Stimulated activated CD4-positive, alpha-beta T cell treated with anti-CD3 and anti-CD28 coated beads, Interleukin-12 subunit alpha, Interleukin-12 subunit beta, amount 100 ng/mL, for 48 hours (primary cell): Measurements from ENCODE around the gene TEX30.

Experiments
- DNase-seq, 3 donors: peaks; one replicate each; pipeline ENCODE4 v3.0.0-alpha.2; 2020; ENCODE audit warnings: low read depth in 2 of 3, low spot score in 1 of 3

TEX30 gene

DNA sequence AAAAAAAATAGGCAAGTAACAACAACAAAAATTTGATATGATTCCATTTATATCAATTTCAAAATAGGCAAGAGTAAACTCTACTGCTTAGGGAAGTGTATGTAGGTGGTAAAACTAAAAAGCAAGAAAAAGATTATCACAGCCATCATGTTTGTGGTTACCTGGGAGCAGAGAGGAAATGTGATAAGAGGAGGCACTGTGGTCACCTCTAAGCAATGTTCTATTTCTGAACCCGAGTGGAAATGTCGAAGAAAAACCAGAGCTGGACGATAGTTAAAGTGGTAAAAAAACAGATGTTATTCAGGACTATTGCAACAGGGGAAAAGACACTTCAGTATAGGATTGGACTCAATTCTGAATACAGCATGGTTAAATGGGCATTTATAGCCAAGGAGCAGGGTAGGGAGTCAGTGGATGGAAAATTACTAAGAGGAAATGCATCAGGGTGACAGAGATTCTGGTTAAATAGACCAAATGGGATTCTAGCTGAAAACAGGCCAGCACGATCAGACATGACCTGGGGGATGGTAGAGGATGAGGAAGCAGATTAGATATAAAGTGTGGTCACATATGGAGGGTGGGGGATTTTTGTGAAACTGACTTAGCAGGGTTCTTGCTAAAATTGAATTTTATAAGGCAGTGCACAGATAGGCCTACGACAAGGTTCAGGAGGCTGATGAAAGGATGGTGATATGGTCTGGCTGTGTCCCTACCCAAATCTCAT is 6.0 kb upstream of the TEX30 start:
- DNase-seq = no peak

DNA sequence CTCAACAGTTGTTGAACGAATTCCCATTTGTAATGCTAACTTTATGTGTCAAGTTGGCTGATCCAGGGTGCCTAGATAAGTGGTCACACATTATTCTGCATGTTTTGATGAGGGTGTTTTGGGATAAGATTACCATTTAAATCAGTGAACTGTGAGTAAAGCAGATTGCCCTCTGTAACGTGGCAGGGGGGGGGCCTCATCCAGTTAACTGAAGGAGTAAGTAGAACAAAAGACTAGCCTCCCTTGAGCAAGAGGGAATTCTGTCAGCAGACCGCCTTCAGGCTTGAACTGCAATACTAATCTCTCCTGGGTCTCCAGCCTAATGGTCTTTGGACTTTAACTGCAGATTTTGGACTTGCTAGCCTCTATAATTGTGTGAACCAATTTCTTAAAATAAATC is 4.2 kb upstream of the TEX30 start:
- DNase-seq = no peak

DNA sequence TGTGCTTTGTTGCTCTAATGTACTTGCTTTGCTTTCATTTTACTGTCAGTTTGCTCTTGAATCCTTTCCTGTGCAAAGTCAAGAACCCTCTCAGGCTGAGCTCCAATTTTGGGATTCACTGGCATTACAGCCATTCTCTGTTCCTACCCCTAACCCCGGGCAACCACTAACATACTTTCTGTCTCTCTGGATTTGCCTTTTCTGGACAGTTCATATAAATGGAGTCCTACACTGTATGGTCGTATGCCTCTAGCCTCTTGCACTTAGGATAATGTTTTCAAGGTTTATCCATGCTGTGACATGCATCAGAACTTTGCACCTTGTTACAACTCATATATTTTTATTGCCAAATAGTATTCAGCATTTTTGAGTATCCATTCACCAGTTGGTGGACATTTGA is 2.7 kb upstream of the TEX30 start:
- no peak for DNase-seq

DNA sequence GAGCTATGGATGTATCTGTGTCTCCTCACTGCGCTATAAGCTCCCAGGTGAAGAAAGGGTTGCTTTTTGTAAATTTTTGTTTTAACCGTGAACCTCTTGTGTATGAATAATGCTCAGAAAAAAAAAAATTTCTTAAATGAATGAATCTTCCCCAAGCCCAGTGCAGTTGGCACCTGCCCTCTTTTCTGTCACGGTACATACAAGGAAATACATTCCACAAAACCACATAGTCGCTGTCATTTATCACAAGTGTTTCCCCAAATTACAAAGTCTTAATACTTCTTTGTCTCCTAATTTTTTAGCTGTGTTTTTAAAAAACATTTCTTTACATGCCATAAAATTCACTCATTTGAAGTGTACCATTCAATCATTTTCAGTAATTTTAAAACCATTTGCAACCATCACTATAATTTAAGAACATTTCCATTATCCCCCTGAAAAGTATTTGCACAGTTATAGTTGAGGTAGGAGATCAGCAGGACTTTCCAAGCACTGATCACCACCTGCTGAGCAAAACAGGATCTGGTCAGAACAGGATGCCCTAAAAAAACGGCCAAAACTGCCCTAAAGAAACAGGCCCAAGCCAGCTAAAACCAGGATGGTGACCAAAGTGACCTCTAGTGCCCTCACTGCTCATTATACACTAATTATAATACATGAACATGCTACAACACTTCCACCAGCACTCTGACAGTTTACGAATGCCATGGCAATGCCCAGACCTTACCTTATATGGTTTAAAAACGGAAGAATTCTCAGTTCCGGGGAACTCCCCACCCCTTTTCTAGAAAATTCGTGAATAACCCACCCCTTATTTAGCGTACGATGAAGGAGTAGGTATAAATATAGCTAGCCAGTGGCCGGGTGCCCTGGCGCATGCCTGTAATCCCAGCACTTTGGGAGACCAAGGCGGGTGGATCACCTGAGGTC is 1.3 kb upstream of the TEX30 start:
- DNase-seq = no peak

DNA sequence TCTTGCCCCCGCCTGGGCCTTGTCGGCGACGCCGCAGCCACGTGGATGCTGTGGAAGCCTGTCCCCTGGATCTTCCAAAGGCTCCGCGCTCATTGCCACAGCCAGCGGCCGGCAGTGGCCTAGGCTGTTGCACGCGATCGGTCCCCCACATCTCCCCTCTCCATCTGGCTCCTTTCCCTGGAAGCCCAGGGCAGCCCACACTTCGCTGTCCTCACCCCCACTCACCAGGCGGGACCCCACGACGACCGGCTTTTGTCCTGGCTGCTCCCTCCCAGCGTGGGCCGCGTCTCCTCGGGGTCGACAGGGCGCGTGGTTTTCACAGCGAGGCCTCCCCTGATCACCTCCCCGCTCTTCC is 605 bp upstream of the TEX30 start:
- DNase-seq = no peak

DNA sequence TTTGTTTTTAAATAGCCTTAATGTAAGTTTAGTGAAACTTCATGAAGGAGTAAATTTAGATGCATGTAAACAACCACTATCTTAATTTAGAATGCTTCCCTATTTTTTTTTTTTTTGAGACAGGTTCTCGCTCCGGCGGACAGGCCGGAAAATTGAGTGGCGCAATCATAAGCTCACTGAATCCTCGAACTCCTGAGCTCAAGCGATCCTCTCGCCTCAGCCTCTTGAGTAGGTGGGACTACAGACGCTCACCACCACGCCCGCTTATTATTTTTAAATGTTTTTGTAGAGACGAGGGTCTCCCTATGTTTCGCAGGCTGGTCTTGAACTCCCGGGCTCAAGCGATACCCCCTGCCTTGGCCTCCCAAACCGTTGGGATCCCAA is 1.6 kb downstream of the TEX30 start:
- no peak for DNase-seq

GRCh38 chr13:102771298-102772041 is 2.1 kb downstream of the TEX30 start:
- no peak for DNase-seq

- no peak for DNase-seq
Measured at GRCh38 chr13:102770435-102770834, 3.2 kb downstream of the TEX30 start.

DNA sequence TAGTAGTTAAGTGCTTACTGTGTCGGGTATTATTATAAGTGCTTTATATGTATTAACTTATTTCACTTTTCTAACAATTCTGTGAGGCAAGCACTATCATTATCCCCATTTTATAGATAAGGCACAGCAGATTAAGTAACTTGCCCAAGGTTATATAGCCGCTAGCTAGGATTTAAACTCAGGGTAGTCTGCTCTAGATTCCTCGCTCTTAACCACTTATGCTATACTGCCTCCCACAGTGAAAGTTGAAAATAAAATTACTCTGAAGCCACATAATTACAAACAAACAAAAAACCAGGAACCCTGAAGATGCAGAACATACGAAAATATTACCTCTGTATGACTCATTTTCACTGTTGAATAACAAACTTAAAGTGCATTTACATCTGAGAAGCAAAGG is 3.9 kb downstream of the TEX30 start:
- no peak for DNase-seq

- DNase-seq = no peak
Measured at GRCh38 chr13:102768909-102769308, 4.7 kb downstream of the TEX30 start.

GRCh38 chr13:102763741-102764140 is 9.8 kb downstream of the TEX30 start:
- DNase-seq = no peak

DNA sequence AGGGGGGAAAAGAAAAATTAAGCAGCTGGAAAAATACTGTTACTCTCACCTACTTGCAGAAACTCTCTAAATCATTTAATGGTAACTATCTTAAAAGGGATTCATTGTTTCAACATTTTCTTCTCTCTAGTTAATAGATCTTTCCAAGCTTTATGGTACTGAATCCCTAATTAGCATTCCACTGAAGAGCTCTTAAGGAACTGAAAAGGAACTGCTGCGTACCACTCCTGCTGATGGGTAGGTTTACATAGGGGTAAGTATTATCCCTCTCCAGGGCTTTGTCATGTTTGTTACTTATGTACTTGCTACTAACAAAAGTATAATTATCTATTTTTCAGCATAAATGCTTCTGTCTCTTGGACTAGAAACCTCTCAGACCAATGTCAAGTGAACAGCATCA is 12.5 kb downstream of the TEX30 start:
- no peak for DNase-seq

- no peak for DNase-seq
Measured at GRCh38 chr13:102758842-102759241, 14.7 kb downstream of the TEX30 start.

- no peak for DNase-seq
Measured at GRCh38 chr13:102757006-102757405, 16.6 kb downstream of the TEX30 start.

DNA sequence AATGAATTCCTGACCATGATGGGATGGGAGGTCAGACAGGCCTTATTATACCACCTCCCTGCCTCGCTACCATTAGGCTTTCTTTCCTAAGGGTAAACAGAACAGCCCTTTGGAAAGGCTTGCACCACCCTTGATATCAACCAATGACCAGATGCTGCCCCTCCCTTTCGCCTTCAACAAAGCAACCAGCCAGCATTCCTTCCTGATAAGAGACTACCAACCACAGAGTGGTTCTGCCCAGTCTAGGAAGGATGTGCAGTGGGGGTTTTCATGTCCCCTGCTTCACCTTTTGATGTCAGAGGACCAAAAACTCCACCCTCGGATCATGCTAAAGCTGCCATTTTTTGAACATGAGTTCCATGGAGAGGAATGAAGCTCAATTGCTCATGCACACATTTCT is 21.7 kb downstream of the TEX30 start:
- no peak for DNase-seq

GRCh38 chr13:102742506-102742905 is 31.1 kb downstream of the TEX30 start:
- no peak for DNase-seq

- DNase-seq = no peak
Measured at GRCh38 chr13:102742101-102742500, 31.5 kb downstream of the TEX30 start.

DNA sequence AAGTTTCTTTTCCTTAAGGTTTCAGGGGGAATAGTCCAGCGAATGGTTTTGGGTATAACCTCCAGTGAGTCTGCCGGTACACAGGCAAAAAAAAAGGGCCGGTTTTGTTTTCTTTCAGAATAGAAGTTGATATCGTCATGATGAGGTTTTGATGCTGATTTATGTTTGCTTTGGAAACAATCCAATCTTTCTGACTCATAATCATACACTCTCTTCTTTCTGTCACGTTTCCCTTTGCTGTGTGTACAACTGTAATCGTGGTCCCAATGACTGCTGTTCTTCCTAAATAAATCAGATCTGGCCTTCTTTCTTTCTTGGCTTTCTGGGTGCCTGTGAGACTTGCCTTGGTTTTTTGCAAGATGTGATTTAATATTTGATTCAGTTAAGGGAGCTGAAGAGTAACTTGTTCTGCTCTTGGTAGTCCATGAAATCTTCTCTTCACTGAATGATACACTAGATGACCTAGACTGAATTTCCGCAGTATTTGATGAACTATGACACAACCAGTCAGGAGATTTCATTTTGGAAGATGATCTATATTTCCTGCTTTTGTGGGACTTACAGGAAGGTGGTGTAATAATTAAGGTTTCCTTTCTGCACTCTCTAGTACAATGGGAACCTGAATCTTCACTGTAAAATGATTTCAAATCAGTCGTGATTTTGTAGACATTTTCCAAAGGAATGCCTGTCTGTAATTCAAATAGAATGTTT is 43.9 kb downstream of the TEX30 start:
- no peak for DNase-seq

GRCh38 chr13:102726430-102726829 is 47.2 kb downstream of the TEX30 start:
- no peak for DNase-seq

- DNase-seq = no peak
Measured at GRCh38 chr13:102724923-102725322, 48.7 kb downstream of the TEX30 start.

GRCh38 chr13:102721800-102722231 is 51.8 kb downstream of the TEX30 start:
- no peak for DNase-seq
